DND-41 (cell line): Measurements from ENCODE around the gene RAB18.

Experiments
- EZH2 ChIP-seq: IDR thresholded peaks from 3 replicates; pipeline ENCODE4 v1.6.1; 2012; ENCODE audit warnings: borderline replicate concordance, low read depth, mild to moderate bottlenecking, moderate library complexity, low read length, inconsistent platforms; ENCODE audit not compliant: severe bottlenecking
- TF ChIP-seq, protein P1 (sequence below): IDR thresholded peaks from 2 replicates; pipeline ENCODE4 v1.5.1; 2012; ENCODE audit warnings: borderline replicate concordance, low read length, moderate library complexity, mild to moderate bottlenecking; ENCODE audit not compliant: poor library complexity, severe bottlenecking; ENCODE audit errors: extremely low read depth

DNA sequence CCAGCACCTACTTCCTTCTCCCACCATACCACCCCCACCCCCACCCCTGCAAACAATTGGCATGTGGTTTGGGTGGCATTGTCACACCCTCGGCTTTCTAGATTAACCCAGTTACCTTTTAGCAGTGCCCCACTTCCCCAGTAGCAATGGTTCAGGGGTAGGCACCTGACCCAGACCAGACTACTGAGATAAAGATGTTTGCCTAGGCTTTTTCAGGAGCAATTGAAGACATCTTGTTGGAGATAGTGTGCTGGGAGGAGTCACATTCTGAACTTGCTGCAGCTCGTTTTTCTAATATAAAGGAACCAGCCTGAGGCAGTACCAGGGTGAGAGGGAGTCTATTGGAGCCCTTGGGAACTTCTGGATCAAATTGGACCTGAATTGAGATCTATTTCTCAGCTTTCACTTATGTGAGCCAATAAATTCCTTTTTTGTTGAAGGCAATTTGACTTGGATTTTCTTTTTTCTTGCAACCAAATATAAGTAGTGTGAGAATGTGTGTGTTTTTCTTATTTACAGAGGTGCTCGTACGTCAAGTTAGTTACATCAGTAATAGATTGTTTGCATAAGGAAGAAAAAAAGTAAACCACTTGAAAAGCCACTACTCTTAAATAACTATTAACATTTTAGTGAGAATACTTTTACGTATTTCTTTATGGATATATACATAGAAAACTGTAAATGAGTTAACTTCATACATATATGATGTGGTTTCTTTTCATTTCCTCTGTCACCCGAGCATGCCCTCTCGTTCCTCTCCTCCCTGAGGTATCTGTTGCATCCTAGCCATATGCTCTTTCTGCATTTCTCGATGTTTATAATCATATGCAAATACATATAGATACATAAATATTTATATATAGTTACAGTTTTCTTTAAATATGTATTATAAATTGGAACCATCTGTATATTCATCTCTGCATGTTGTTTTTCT is 38.0 kb downstream of the RAB18 start:
- TF ChIP-seq, protein P1, sequence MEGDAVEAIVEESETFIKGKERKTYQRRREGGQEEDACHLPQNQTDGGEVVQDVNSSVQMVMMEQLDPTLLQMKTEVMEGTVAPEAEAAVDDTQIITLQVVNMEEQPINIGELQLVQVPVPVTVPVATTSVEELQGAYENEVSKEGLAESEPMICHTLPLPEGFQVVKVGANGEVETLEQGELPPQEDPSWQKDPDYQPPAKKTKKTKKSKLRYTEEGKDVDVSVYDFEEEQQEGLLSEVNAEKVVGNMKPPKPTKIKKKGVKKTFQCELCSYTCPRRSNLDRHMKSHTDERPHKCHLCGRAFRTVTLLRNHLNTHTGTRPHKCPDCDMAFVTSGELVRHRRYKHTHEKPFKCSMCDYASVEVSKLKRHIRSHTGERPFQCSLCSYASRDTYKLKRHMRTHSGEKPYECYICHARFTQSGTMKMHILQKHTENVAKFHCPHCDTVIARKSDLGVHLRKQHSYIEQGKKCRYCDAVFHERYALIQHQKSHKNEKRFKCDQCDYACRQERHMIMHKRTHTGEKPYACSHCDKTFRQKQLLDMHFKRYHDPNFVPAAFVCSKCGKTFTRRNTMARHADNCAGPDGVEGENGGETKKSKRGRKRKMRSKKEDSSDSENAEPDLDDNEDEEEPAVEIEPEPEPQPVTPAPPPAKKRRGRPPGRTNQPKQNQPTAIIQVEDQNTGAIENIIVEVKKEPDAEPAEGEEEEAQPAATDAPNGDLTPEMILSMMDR = no peak
- TF ChIP-seq EZH2 = no peak
